HEK293 (cell line): ENCODE results near the gene SPACDR.

Experiments used
- GLI2 ChIP-seq: fragments of 450-650 bp; formaldehyde crosslinking; IDR thresholded peaks from 2 replicates; pipeline ENCODE4; 2017; ENCODE audit warnings: missing biosample characterization, missing genetic modification characterization, low read depth, borderline replicate concordance
- GLIS2 ChIP-seq: fragments of 450-650 bp; formaldehyde crosslinking; IDR thresholded peaks from 2 replicates; pipeline ENCODE4 v1.5.1; 2016; ENCODE audit warnings: missing biosample characterization, missing genetic modification characterization
- TCF7L2 ChIP-seq: IDR thresholded peaks from 2 replicates; pipeline ENCODE4 v1.6.1; 2011; ENCODE audit warnings: low read depth, mild to moderate bottlenecking, inconsistent platforms, low read length, moderate library complexity, borderline replicate concordance
- ZBTB48 ChIP-seq: fragments of 450-650 bp; formaldehyde crosslinking; IDR thresholded peaks from 2 replicates; pipeline ENCODE4 v1.5.1; 2016; ENCODE audit warnings: missing biosample characterization, missing genetic modification characterization
- ZEB2 ChIP-seq: fragments of 450-650 bp; formaldehyde crosslinking; IDR thresholded peaks from 2 replicates; pipeline ENCODE4 v1.5.1; 2016; ENCODE audit warnings: missing biosample characterization, missing genetic modification characterization
- ZFP69B ChIP-seq: fragments of 450-650 bp; formaldehyde crosslinking; IDR thresholded peaks from 2 replicates; pipeline ENCODE4 v1.5.1; 2016; ENCODE audit warnings: missing biosample characterization, missing genetic modification characterization
- ZNF132 ChIP-seq: fragments of 450-650 bp; formaldehyde crosslinking; IDR thresholded peaks from 2 replicates; pipeline ENCODE4 v1.5.1; 2017; ENCODE audit warnings: missing biosample characterization, missing genetic modification characterization, borderline replicate concordance
- ZNF2 ChIP-seq: fragments of 450-650 bp; formaldehyde crosslinking; IDR thresholded peaks from 2 replicates; pipeline ENCODE4 v1.5.1; 2016; ENCODE audit warnings: missing biosample characterization, missing genetic modification characterization
- ZNF211 ChIP-seq: fragments of 450-650 bp; formaldehyde crosslinking; IDR thresholded peaks from 2 replicates; pipeline ENCODE4 v1.5.1; 2016; ENCODE audit warnings: low read depth, missing biosample characterization, missing genetic modification characterization
- ZNF24 ChIP-seq: fragments of 450-650 bp; formaldehyde crosslinking; IDR thresholded peaks from 2 replicates; pipeline ENCODE4 v1.5.1; 2016; ENCODE audit warnings: missing biosample characterization, missing genetic modification characterization
- ZNF248 ChIP-seq: fragments of 450-650 bp; formaldehyde crosslinking; IDR thresholded peaks from 2 replicates; pipeline ENCODE4 v1.5.1; 2017; ENCODE audit warnings: missing biosample characterization, missing genetic modification characterization
- ZNF274 ChIP-seq, 2 experiments: fragments of 200-500 bp in 1 of 2; fragments of 450-650 bp in 1 of 2; sonication (Bioruptor generic) in 1 of 2; formaldehyde crosslinking in 1 of 2; IDR thresholded peaks; 2 replicates each; pipeline versions ENCODE4 v1.5.1 to v1.6.1; 2014 to 2016; ENCODE audit warnings: borderline replicate concordance in 1 of 2, inconsistent platforms in 1 of 2, low read length in 1 of 2, missing biosample characterization in 1 of 2, missing genetic modification characterization in 1 of 2
- ZNF391 ChIP-seq: fragments of 450-650 bp; formaldehyde crosslinking; IDR thresholded peaks from 2 replicates; pipeline ENCODE4 v1.5.1; 2016; ENCODE audit warnings: low read depth, missing biosample characterization, missing genetic modification characterization, borderline replicate concordance
- ZNF423 ChIP-seq: fragments of 450-650 bp; formaldehyde crosslinking; IDR thresholded peaks from 2 replicates; pipeline ENCODE4 v1.5.1; 2016; ENCODE audit warnings: missing biosample characterization, missing genetic modification characterization
- ZNF433 ChIP-seq: fragments of 450-650 bp; formaldehyde crosslinking; IDR thresholded peaks from 2 replicates; pipeline ENCODE4 v1.5.1; 2016; ENCODE audit warnings: missing biosample characterization, missing genetic modification characterization, low read depth
- ZNF514 ChIP-seq: fragments of 450-650 bp; formaldehyde crosslinking; IDR thresholded peaks from 2 replicates; pipeline ENCODE4 v1.5.1; 2016; ENCODE audit warnings: missing biosample characterization, missing genetic modification characterization
- ZNF549 ChIP-seq: fragments of 450-650 bp; IDR thresholded peaks from 2 replicates; pipeline ENCODE4 v1.5.1; 2018; ENCODE audit warnings: missing biosample characterization, missing genetic modification characterization, mild to moderate bottlenecking, inconsistent platforms, moderate library complexity
- ZNF560 ChIP-seq: fragments of 450-650 bp; formaldehyde crosslinking; IDR thresholded peaks from 2 replicates; pipeline ENCODE4 v1.5.1; 2017; ENCODE audit warnings: missing biosample characterization, missing genetic modification characterization, borderline replicate concordance
- ZNF610 ChIP-seq: fragments of 450-650 bp; formaldehyde crosslinking; IDR thresholded peaks from 2 replicates; pipeline ENCODE4 v1.5.1; 2016; ENCODE audit warnings: missing biosample characterization, missing genetic modification characterization, borderline replicate concordance
- ZNF654 ChIP-seq: fragments of 450-650 bp; formaldehyde crosslinking; IDR thresholded peaks from 2 replicates; pipeline ENCODE4 v1.5.1; 2016; ENCODE audit warnings: low read depth, missing biosample characterization, missing genetic modification characterization
- ZNF670 ChIP-seq: fragments of 450-650 bp; formaldehyde crosslinking; IDR thresholded peaks from 2 replicates; pipeline ENCODE4 v1.5.1; 2016; ENCODE audit warnings: missing biosample characterization, missing genetic modification characterization, low read depth
- ZNF747 ChIP-seq: fragments of 450-650 bp; formaldehyde crosslinking; IDR thresholded peaks from 2 replicates; pipeline ENCODE4 v1.5.1; 2016; ENCODE audit warnings: missing biosample characterization, missing genetic modification characterization
- ZNF837 ChIP-seq: fragments of 450-650 bp; formaldehyde crosslinking; IDR thresholded peaks from 2 replicates; pipeline ENCODE4 v1.5.1; 2016; ENCODE audit warnings: missing biosample characterization, missing genetic modification characterization
- ZSCAN30 ChIP-seq: fragments of 450-650 bp; IDR thresholded peaks from 2 replicates; pipeline ENCODE4 v1.5.1; 2018; ENCODE audit warnings: missing biosample characterization, mild to moderate bottlenecking, missing genetic modification characterization, moderate library complexity
- TF ChIP-seq, protein P1 (sequence below): fragments of 450-650 bp; formaldehyde crosslinking; IDR thresholded peaks from 2 replicates; pipeline ENCODE4 v1.5.1; 2016; ENCODE audit warnings: missing biosample characterization, missing genetic modification characterization
- TF ChIP-seq, protein P2 (sequence below): fragments of 450-650 bp; formaldehyde crosslinking; IDR thresholded peaks from 2 replicates; pipeline ENCODE4 v1.5.1; 2017; ENCODE audit warnings: missing biosample characterization, missing genetic modification characterization
- TF ChIP-seq, protein P3 (sequence below): fragments of 450-650 bp; formaldehyde crosslinking; IDR thresholded peaks from 2 replicates; pipeline ENCODE4 v1.5.1; 2017; ENCODE audit warnings: missing biosample characterization, missing genetic modification characterization
- TF ChIP-seq, protein P4 (sequence below): fragments of 450-650 bp; formaldehyde crosslinking; IDR thresholded peaks from 2 replicates; pipeline ENCODE4 v1.5.1; 2016; ENCODE audit warnings: missing biosample characterization, missing genetic modification characterization
- TF ChIP-seq, protein P5 (sequence below): fragments of 450-650 bp; formaldehyde crosslinking; IDR thresholded peaks from 2 replicates; pipeline ENCODE4 v1.5.1; 2016; ENCODE audit warnings: missing biosample characterization, missing genetic modification characterization, borderline replicate concordance
- TF ChIP-seq, protein P6 (sequence below): fragments of 450-650 bp; formaldehyde crosslinking; IDR thresholded peaks from 2 replicates; pipeline ENCODE4 v1.5.1; 2016; ENCODE audit warnings: missing biosample characterization, missing genetic modification characterization

Gene SPACDR

DNA sequence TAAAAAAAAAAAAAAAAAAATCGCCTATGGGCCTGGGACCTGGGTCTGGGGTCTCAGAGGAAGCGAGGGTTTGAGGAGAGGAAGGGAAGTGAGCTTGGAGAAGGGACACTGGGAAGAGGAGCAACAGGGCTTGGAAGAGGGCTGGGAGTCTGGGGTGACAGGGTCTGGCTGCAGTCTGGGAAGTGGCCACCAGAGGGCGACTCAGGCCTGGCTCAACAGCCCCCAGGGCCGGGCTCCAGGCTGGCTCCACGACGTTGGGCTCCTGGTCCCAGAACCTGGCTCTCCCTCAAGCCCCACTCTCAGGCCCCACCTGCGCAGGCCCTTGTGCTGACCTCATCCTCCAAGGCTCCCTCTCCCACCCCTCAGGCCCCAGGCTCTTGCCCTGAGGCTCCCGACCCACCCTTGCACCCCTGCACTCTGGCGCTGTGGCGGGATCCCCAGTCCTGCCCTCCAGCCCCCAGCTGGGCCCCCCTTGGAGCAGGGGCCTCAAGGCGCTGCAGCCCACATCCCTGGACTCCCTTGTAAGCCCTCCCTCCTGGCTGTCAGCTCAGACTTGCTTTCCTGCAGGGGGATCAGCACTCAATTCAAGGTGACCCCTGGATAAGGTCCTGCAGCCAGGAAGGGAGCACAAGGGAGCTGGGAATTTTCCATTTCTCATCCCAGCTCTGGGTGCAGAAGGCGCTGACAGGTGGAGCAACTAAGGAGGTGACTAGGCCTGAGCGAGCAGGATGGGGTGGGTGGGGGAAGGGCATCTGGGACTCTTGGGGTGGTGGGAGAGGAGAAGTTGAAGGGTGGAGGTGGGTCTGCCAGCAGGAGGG lies 5.4 kb upstream of the SPACDR start (continued):
- TF ChIP-seq, protein P1, sequence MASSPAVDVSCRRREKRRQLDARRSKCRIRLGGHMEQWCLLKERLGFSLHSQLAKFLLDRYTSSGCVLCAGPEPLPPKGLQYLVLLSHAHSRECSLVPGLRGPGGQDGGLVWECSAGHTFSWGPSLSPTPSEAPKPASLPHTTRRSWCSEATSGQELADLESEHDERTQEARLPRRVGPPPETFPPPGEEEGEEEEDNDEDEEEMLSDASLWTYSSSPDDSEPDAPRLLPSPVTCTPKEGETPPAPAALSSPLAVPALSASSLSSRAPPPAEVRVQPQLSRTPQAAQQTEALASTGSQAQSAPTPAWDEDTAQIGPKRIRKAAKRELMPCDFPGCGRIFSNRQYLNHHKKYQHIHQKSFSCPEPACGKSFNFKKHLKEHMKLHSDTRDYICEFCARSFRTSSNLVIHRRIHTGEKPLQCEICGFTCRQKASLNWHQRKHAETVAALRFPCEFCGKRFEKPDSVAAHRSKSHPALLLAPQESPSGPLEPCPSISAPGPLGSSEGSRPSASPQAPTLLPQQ (tag by site-specific recombination), result peak; percentile 71
- peak; percentile 100 for TF ChIP-seq ZSCAN30 (tag by site-specific recombination)
- no peak for TF ChIP-seq ZNF549 (tag by site-specific recombination)
- TF ChIP-seq ZNF391, result 0 out of 2 replicates have a peak, but pooled peaks have one; percentile 49
- no peak for TF ChIP-seq ZNF747 (tag by site-specific recombination)
- TF ChIP-seq GLI2 (tag by site-specific recombination), result no peak
- no peak for TF ChIP-seq ZNF670
- TF ChIP-seq ZNF560 (tag by site-specific recombination), result no peak
- TF ChIP-seq ZNF654 (tag by site-specific recombination), result peak; percentile 85
- TF ChIP-seq, protein P2, sequence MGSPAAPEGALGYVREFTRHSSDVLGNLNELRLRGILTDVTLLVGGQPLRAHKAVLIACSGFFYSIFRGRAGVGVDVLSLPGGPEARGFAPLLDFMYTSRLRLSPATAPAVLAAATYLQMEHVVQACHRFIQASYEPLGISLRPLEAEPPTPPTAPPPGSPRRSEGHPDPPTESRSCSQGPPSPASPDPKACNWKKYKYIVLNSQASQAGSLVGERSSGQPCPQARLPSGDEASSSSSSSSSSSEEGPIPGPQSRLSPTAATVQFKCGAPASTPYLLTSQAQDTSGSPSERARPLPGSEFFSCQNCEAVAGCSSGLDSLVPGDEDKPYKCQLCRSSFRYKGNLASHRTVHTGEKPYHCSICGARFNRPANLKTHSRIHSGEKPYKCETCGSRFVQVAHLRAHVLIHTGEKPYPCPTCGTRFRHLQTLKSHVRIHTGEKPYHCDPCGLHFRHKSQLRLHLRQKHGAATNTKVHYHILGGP (tag by site-specific recombination), result no peak
- no peak for TF ChIP-seq ZNF433 (tag by site-specific recombination)
- peak; percentile 94 for TF ChIP-seq GLIS2 (tag by site-specific recombination)
- 0 out of 2 replicates have a peak, but pooled peaks have one; percentile 22 for TF ChIP-seq ZNF2 (tag by site-specific recombination)
- TF ChIP-seq ZBTB48 (tag by site-specific recombination), result peak; percentile 69
- TF ChIP-seq, protein P3, sequence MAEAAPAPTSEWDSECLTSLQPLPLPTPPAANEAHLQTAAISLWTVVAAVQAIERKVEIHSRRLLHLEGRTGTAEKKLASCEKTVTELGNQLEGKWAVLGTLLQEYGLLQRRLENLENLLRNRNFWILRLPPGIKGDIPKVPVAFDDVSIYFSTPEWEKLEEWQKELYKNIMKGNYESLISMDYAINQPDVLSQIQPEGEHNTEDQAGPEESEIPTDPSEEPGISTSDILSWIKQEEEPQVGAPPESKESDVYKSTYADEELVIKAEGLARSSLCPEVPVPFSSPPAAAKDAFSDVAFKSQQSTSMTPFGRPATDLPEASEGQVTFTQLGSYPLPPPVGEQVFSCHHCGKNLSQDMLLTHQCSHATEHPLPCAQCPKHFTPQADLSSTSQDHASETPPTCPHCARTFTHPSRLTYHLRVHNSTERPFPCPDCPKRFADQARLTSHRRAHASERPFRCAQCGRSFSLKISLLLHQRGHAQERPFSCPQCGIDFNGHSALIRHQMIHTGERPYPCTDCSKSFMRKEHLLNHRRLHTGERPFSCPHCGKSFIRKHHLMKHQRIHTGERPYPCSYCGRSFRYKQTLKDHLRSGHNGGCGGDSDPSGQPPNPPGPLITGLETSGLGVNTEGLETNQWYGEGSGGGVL (tag by site-specific recombination), result peak; percentile 75
- TF ChIP-seq ZNF514, result no peak
- no peak for TF ChIP-seq TCF7L2
- no peak for TF ChIP-seq ZNF274 (IDR thresholded peaks at IDR 0.05; ENCODE audit: low read length)
- TF ChIP-seq ZNF274 (tag by site-specific recombination; IDR thresholded peaks at IDR 0.05; ENCODE audit: borderline replicate concordance), result no peak
- TF ChIP-seq, protein P4, sequence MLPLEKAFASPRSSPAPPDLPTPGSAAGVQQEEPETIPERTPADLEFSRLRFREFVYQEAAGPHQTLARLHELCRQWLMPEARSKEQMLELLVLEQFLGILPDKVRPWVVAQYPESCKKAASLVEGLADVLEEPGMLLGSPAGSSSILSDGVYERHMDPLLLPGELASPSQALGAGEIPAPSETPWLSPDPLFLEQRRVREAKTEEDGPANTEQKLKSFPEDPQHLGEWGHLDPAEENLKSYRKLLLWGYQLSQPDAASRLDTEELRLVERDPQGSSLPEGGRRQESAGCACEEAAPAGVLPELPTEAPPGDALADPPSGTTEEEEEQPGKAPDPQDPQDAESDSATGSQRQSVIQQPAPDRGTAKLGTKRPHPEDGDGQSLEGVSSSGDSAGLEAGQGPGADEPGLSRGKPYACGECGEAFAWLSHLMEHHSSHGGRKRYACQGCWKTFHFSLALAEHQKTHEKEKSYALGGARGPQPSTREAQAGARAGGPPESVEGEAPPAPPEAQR, result no peak
- TF ChIP-seq ZNF610 (tag by site-specific recombination), result no peak
- TF ChIP-seq ZNF211 (tag by site-specific recombination), result no peak
- TF ChIP-seq ZEB2, result peak; percentile 44; the same call in 1 of the 2 replicates
- 0 out of 2 replicates have a peak, but pooled peaks have one; percentile 51 for TF ChIP-seq ZFP69B
- TF ChIP-seq ZNF248 (tag by site-specific recombination), result no peak
- TF ChIP-seq ZNF24 (tag by site-specific recombination), result 0 out of 2 replicates have a peak, but pooled peaks have one; percentile 20
- no peak for TF ChIP-seq ZNF132 (tag by site-specific recombination)
- TF ChIP-seq ZNF423, result peak; percentile 38; the same call in 1 of the 2 replicates
- TF ChIP-seq ZNF837, result no peak
- TF ChIP-seq, protein P5, sequence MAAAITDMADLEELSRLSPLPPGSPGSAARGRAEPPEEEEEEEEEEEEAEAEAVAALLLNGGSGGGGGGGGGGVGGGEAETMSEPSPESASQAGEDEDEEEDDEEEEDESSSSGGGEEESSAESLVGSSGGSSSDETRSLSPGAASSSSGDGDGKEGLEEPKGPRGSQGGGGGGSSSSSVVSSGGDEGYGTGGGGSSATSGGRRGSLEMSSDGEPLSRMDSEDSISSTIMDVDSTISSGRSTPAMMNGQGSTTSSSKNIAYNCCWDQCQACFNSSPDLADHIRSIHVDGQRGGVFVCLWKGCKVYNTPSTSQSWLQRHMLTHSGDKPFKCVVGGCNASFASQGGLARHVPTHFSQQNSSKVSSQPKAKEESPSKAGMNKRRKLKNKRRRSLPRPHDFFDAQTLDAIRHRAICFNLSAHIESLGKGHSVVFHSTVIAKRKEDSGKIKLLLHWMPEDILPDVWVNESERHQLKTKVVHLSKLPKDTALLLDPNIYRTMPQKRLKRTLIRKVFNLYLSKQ (tag by site-specific recombination), result no peak
- TF ChIP-seq, protein P6, sequence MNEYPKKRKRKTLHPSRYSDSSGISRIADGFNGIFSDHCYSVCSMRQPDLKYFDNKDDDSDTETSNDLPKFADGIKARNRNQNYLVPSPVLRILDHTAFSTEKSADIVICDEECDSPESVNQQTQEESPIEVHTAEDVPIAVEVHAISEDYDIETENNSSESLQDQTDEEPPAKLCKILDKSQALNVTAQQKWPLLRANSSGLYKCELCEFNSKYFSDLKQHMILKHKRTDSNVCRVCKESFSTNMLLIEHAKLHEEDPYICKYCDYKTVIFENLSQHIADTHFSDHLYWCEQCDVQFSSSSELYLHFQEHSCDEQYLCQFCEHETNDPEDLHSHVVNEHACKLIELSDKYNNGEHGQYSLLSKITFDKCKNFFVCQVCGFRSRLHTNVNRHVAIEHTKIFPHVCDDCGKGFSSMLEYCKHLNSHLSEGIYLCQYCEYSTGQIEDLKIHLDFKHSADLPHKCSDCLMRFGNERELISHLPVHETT (tag by site-specific recombination), result no peak
